ENCODE data around the gene PRR20B.

The PRR20B gene

DNA sequence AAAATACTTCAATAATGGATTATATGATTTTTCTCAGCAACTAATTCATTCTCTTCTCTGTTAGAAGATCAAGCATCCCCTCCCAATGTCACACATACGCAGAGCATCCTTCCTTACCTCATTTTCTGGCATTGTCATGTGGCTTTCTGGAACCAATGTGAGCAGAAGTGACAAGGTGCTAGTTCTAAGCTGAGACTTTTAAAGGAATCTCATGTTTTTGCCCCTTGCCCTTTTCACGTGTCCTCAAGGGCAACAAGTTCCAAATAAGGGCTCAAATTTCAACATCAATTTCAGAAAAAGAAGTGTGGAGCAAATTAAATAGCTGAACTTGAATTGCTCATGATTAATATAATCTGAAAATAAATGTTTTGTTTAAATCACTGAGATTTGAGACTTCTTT is 11.2 kb upstream of the PRR20B start (continued):
- TF ChIP-seq CTCF (tag by site-specific recombination; IDR thresholded peaks at IDR 0.05) = no peak
- TF ChIP-seq PBX3 (CRISPR knock-in tag; IDR thresholded peaks at IDR 0.05) = no peak
- no peak for TF ChIP-seq ZNF292 (tag by site-specific recombination; IDR thresholded peaks at IDR 0.05; ENCODE audit: borderline replicate concordance, low read depth)
- no peak for TF ChIP-seq ZNF132 (tag by site-specific recombination; IDR thresholded peaks at IDR 0.05; ENCODE audit: borderline replicate concordance)
- no peak for TF ChIP-seq ZNF239 (tag by site-specific recombination; IDR thresholded peaks at IDR 0.05)
- TF ChIP-seq, protein P1, sequence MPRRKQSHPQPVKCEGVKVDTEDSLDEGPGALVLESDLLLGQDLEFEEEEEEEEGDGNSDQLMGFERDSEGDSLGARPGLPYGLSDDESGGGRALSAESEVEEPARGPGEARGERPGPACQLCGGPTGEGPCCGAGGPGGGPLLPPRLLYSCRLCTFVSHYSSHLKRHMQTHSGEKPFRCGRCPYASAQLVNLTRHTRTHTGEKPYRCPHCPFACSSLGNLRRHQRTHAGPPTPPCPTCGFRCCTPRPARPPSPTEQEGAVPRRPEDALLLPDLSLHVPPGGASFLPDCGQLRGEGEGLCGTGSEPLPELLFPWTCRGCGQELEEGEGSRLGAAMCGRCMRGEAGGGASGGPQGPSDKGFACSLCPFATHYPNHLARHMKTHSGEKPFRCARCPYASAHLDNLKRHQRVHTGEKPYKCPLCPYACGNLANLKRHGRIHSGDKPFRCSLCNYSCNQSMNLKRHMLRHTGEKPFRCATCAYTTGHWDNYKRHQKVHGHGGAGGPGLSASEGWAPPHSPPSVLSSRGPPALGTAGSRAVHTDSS (tag by site-specific recombination; IDR thresholded peaks at IDR 0.05) = no peak
- TF ChIP-seq KLF16 (tag by site-specific recombination; IDR thresholded peaks at IDR 0.05) = no peak

- CTCF ChIA-PET = no interaction called here
- no peak for TF ChIP-seq ZNF561 (tag by site-specific recombination; IDR thresholded peaks at IDR 0.05; ENCODE audit: borderline replicate concordance)
- TF ChIP-seq, protein P2, sequence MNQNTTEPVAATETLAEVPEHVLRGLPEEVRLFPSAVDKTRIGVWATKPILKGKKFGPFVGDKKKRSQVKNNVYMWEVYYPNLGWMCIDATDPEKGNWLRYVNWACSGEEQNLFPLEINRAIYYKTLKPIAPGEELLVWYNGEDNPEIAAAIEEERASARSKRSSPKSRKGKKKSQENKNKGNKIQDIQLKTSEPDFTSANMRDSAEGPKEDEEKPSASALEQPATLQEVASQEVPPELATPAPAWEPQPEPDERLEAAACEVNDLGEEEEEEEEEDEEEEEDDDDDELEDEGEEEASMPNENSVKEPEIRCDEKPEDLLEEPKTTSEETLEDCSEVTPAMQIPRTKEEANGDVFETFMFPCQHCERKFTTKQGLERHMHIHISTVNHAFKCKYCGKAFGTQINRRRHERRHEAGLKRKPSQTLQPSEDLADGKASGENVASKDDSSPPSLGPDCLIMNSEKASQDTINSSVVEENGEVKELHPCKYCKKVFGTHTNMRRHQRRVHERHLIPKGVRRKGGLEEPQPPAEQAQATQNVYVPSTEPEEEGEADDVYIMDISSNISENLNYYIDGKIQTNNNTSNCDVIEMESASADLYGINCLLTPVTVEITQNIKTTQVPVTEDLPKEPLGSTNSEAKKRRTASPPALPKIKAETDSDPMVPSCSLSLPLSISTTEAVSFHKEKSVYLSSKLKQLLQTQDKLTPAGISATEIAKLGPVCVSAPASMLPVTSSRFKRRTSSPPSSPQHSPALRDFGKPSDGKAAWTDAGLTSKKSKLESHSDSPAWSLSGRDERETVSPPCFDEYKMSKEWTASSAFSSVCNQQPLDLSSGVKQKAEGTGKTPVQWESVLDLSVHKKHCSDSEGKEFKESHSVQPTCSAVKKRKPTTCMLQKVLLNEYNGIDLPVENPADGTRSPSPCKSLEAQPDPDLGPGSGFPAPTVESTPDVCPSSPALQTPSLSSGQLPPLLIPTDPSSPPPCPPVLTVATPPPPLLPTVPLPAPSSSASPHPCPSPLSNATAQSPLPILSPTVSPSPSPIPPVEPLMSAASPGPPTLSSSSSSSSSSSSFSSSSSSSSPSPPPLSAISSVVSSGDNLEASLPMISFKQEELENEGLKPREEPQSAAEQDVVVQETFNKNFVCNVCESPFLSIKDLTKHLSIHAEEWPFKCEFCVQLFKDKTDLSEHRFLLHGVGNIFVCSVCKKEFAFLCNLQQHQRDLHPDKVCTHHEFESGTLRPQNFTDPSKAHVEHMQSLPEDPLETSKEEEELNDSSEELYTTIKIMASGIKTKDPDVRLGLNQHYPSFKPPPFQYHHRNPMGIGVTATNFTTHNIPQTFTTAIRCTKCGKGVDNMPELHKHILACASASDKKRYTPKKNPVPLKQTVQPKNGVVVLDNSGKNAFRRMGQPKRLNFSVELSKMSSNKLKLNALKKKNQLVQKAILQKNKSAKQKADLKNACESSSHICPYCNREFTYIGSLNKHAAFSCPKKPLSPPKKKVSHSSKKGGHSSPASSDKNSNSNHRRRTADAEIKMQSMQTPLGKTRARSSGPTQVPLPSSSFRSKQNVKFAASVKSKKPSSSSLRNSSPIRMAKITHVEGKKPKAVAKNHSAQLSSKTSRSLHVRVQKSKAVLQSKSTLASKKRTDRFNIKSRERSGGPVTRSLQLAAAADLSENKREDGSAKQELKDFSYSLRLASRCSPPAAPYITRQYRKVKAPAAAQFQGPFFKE (tag by site-specific recombination; IDR thresholded peaks at IDR 0.05; ENCODE audit: borderline replicate concordance) = no peak
- no peak for TF ChIP-seq BCL11A (tag by site-specific recombination; IDR thresholded peaks at IDR 0.05; ENCODE audit: low read depth)
- TF ChIP-seq YY2 (tag by site-specific recombination; IDR thresholded peaks at IDR 0.05) = no peak
- no peak for TF ChIP-seq TCF7L2 (IDR thresholded peaks at IDR 0.05; ENCODE audit: borderline replicate concordance, low read depth, low read length)
- TF ChIP-seq KLF10 (tag by site-specific recombination; IDR thresholded peaks at IDR 0.05) = no peak
- no peak for TF ChIP-seq ZNF600 (tag by site-specific recombination; IDR thresholded peaks at IDR 0.05)
- TF ChIP-seq ZNF404 (tag by site-specific recombination; IDR thresholded peaks at IDR 0.05) = no peak
- no peak for TF ChIP-seq AEBP2 (tag by site-specific recombination; IDR thresholded peaks at IDR 0.05; ENCODE audit: borderline replicate concordance)
- TF ChIP-seq REST (tag by site-specific recombination; IDR thresholded peaks at IDR 0.05) = no peak
- TF ChIP-seq ZNF521 (tag by site-specific recombination; IDR thresholded peaks at IDR 0.05) = no peak
- TF ChIP-seq BCL11B (tag by site-specific recombination; IDR thresholded peaks at IDR 0.05; ENCODE audit: low read depth) = no peak
- no peak for TF ChIP-seq ZNF514 (tag by site-specific recombination; IDR thresholded peaks at IDR 0.05)
Observed at GRCh38 chr13:57137585-57137984, 9.7 kb upstream of the PRR20B start.

More at GRCh38 chr13:57137585-57137984, 9.7 kb upstream of the PRR20B start:
- POLR2A ChIA-PET = no interaction called here
- H3K4me3 ChIP-seq (ENCODE audit: low read depth, low read length) = no peak overlapping the region
- H3K9me3 ChIP-seq (ENCODE audit: control insufficient read depth, insufficient read depth, low read depth, low read length) = no peaks in the 10 kb centered on the region
- H3K36me3 ChIP-seq (ENCODE audit: control insufficient read depth in 2 of 2, insufficient read depth in 1 of 2, low read length in 2 of 2) = no peaks in the 10 kb centered on the region
- no peak overlapping the region for H3K27ac ChIP-seq (ENCODE audit: extremely low read depth, low read depth, low read length)
- no peaks in the 10 kb centered on the region for H3K4me1 ChIP-seq (ENCODE audit: control insufficient read depth, insufficient read depth, low read length)
